Sigmoid colon (tissue), 4 donors: ENCODE data around the gene RPIA.

Experiments used
- CTCF ChIP-seq, 4 experiments: fragments of 450-650 bp in 3 of 4; fragments of 200-600 bp in 1 of 4; IDR thresholded peaks; one replicate each; pipeline ENCODE4 v1.5.1; 2016 to 2019; ENCODE audit warnings: antibody characterized with exemption in 4 of 4, mild to moderate bottlenecking in 3 of 4, moderate library complexity in 2 of 4
- EP300 ChIP-seq, 4 donors: sonication (generic); formaldehyde crosslinking; IDR thresholded peaks; one replicate each; pipeline ENCODE4 v1.6.1; 2017; ENCODE audit warnings: antibody characterized with exemption in 4 of 4
- POLR2A ChIP-seq, 2 donors: fragments of 450-650 bp; IDR thresholded peaks; one replicate each; pipeline ENCODE4 v1.6.1; 2016; ENCODE audit warnings: antibody characterized with exemption in 2 of 2, mild to moderate bottlenecking in 2 of 2, moderate library complexity in 2 of 2
- POLR2AphosphoS5 ChIP-seq, 4 donors: sonication (generic); formaldehyde crosslinking; IDR thresholded peaks; one replicate each; pipeline ENCODE4 v1.6.1; 2017; ENCODE audit warnings: antibody characterized with exemption in 4 of 4

DNA sequence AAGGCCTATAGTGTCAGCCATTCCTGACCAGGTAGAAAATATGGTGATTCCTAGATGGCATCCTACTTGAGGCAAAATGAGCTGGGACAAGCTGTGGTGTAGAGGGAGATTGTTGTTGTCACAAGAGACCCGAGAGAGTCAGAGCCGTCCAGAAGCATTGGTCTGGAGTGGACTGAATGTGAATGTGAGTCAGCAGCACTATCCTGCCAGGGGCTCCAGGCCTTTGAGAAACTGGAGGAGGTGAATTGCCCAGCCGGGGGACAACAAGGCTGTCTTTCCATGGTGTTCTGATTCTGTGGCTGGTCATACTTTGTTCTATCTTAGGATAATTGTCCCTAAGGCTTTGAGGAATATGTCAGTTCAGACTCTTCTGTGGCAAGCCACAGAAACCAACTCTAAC lies 34.8 kb upstream of the RPIA start:
- TF ChIP-seq CTCF (IDR thresholded peaks at IDR 0.05) (no peak), POLR2A (IDR thresholded peaks at IDR 0.05) (no peak), POLR2AphosphoS5 (IDR thresholded peaks at IDR 0.05) (no peak), EP300 (IDR thresholded peaks at IDR 0.05) (no peak)
